HEK293 (cell line): ENCODE results near the gene GTSE1.

Source experiments
- CTCF ChIP-seq: fragments of 450-650 bp; formaldehyde crosslinking; IDR thresholded peaks from 2 replicates; pipeline ENCODE4 v1.5.1; 2016; ENCODE audit warnings: missing biosample characterization, missing genetic modification characterization
- ZNF274 ChIP-seq, 2 experiments: fragments of 200-500 bp in 1 of 2; fragments of 450-650 bp in 1 of 2; sonication (Bioruptor generic) in 1 of 2; formaldehyde crosslinking in 1 of 2; IDR thresholded peaks; 2 replicates each; pipeline versions ENCODE4 v1.5.1 to v1.6.1; 2014 to 2016; ENCODE audit warnings: borderline replicate concordance in 1 of 2, inconsistent platforms in 1 of 2, low read length in 1 of 2, missing biosample characterization in 1 of 2, missing genetic modification characterization in 1 of 2

DNA sequence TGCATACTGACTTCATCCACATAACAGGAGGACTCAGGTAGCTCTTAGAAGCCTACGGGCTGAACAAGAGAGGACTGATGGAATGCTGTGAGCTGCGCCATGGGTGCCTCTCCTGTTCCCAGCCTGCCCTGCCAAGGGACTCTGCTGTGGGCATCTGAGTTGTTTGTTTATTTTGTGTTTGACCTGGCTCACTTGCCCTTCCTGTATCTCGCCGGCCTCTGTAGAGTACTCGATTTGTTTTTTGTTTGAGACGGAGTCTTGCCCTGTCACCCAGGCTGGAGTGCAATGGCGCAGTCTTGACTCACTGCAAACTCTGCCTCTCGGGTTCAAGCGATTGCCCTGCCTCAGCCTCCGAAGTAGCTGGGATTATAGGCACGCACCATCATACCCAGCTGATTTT lies 27.1 kb upstream of the GTSE1 start:
- TF ChIP-seq ZNF274 (IDR thresholded peaks at IDR 0.05; ENCODE audit: low read length) (no peak), ZNF274 (tag by site-specific recombination; IDR thresholded peaks at IDR 0.05; ENCODE audit: borderline replicate concordance) (no peak), CTCF (tag by site-specific recombination) (no peak)
